ENCODE results near the gene UBE2B.

The UBE2B gene

DNA sequence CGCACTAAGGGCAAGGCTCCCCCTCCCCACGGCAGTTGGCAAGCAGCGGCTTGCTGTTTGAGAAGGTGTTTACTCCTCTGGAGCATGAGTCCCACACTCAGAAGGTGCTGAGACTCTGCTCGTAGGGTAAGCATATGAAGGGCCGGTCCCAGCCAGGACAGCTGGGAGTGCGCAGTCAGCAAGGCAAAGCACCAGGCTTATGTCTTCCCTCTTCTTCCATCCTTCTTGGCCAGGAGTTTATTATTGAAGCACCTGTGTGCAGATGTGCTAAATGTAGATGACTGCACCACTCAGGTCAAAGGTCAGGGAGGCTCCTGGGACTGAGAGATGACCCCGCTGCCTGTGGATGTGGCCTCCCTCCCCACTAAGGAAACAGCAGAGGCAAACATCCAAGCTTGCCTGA lies 67.4 kb downstream of the UBE2B start:
- no peak for DNase-seq

DNA sequence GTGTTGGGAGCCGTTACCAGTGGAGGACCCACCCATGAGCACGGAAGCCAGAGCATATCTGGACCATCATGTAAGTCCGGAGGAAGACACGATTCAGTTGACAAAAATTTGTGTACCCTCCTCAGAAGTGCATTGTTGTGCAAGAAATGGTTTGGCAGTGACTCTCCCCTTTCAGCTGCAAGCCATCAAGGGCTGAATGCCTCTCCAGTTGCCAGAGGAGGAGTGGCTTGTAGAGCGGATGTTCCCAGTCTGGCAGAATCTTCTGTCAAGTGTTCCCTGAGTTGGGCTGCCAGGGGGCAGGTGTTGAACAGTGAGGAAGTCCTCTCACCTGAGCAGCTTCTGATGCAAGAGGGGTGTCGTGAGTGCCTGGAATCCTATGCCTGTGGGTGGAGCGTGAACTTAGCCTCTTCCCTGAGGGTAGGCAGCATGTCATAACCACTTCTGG lies 67.9 kb downstream of the UBE2B start:
- DNase-seq = no peak

DNA sequence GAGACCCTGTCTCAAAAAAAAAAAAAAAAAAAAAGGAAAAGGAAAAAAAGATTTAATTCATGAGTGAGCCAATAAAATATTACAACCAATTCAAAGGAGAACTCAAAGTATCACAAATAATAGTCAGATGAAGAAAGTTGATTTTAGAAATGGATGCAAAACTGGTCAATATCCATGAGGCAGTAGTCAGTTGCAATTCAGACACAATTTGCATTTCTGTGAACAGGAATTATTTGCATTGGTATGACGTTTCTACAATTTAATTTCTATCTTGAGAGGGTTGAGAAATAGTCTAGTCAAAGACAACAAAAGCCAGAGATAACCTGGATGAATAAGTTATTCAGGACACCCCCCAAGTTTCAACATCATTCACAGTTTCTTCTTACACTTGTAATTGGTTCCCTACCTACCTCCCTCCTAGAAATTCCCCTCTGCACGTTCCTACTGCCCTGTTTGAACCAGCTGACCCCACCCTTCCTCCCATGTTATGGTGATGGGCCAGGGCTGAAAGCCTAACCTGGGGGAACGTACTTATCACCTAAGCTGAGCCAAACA lies 68.9 kb downstream of the UBE2B start:
- DNase-seq = no peak
